HCT116 (cell line): ENCODE measurements around the gene ROCK2. TPM values are rescaled to one million over a fixed set of nuclear protein-coding genes. Genes with fewer than 3 reads are reported as not detected.

ENCODE experiments used
- ATAC-seq: fragments of 200-7000 bp; cut with Tn5 transposase; 2 replicates; pipeline ENCODE4 v1.9.1; 2020; ENCODE audit warnings: mild to moderate bottlenecking, moderate library complexity
- BruUV-seq: library from RNA; stranded (reverse); fragments of 400-500 nt; replicated peaks from 2 replicates; lab custom pipeline; 2021; lab: Mats Ljungman, UMichigan
- CTCF ChIA-PET: fragments of 300-600 bp; sonication (Branson Sonifier 250); formaldehyde crosslinking; loops from one replicate; lab custom pipeline; 2021; ENCODE audit warnings: antibody characterized with exemption; lab: Charles Lee
- POLR2A ChIA-PET: fragments of 300-600, 350-600 bp; sonication (Branson Sonifier 250); formaldehyde crosslinking; loops from one replicate; lab custom pipeline; 2021; ENCODE audit warnings: antibody characterized with exemption; lab: Charles Lee
- RAD21 ChIA-PET, 2 experiments: fragments of 300-600 bp; sonication (Branson Sonifier 250); formaldehyde crosslinking; loops; one replicate each; lab custom pipeline; 2023; ENCODE audit warnings: low total read pairs in 2 of 2; ENCODE audit not compliant: uncharacterized antibody in 2 of 2, unreplicated experiment in 2 of 2, low non-redundant PET in 1 of 2; lab: Charles Lee
- DNase-seq: peaks from one replicate; pipeline ENCODE4 v3.0.0-alpha.2; 2010; ENCODE audit warnings: low read depth, low spot score
- H2AFZ ChIP-seq: fragments of 200-600 bp; shearing (Covaris generic), sonication (generic); 2 replicates; pipeline ENCODE4 v1.6.1; 2017; ENCODE audit warnings: low read depth, mixed run types, mixed read lengths, antibody characterized with exemption, low read length; ENCODE audit not compliant: poor library complexity, severe bottlenecking
- H3K27ac ChIP-seq: 2 replicates; pipeline ENCODE4 v1.5.1; 2012; ENCODE audit warnings: low read depth, low read length
- H3K27me3 ChIP-seq: fragments of 200-600 bp; sonication (generic); 2 replicates; pipeline ENCODE4 v1.6.1; 2016; ENCODE audit warnings: mixed run types, low read length, mixed read lengths; ENCODE audit not compliant: insufficient read depth
- H3K36me3 ChIP-seq, 2 experiments: fragments of 200-500 bp in 1 of 2; fragments of 200-600 bp in 1 of 2; sonication (Bioruptor generic) in 1 of 2; sonication (generic) in 1 of 2; 2 replicates each; pipeline versions ENCODE4 v1.5.1 to v1.6.1; 2014 to 2016; ENCODE audit warnings: low read length in 2 of 2, inconsistent platforms in 1 of 2, mixed read lengths in 1 of 2, mixed run types in 1 of 2; ENCODE audit not compliant: insufficient read depth in 2 of 2, control insufficient read depth in 1 of 2
- H3K4me1 ChIP-seq, 2 experiments: fragments of 200-600 bp in 1 of 2; sonication (generic) in 1 of 2; 2 replicates each; pipeline versions ENCODE4 v1.5.1 to v1.6.1; 2012 to 2017; ENCODE audit warnings: low read length in 2 of 2, inconsistent platforms in 1 of 2, mild to moderate bottlenecking in 1 of 2, mixed read lengths in 1 of 2, mixed run types in 1 of 2, moderate library complexity in 1 of 2; ENCODE audit not compliant: insufficient read depth in 2 of 2, control insufficient read depth in 1 of 2
- H3K4me2 ChIP-seq: fragments of 200-600 bp; sonication (generic); 2 replicates; pipeline ENCODE4 v1.6.1; 2017; ENCODE audit warnings: mixed run types, low read length, mixed read lengths
- H3K4me3 ChIP-seq, 2 experiments: fragments of 200-600 bp in 1 of 2; sonication (generic) in 1 of 2; replicated peaks in 1 of 2; 2 replicates each; pipeline ENCODE4 v1.5.1; 2011 to 2016; ENCODE audit warnings: low read length in 2 of 2, control low read depth in 1 of 2, low read depth in 1 of 2, mild to moderate bottlenecking in 1 of 2, mixed read lengths in 1 of 2, mixed run types in 1 of 2
- H3K79me2 ChIP-seq: fragments of 200-600 bp; sonication (generic); 2 replicates; pipeline ENCODE4 v1.6.1; 2017; ENCODE audit warnings: mild to moderate bottlenecking, mixed run types, low read length, moderate library complexity, mixed read lengths; ENCODE audit not compliant: insufficient read depth
- H3K9ac ChIP-seq: fragments of 200-600 bp; sonication (generic); 2 replicates; pipeline ENCODE4 v1.6.1; 2016; ENCODE audit warnings: low read length, mixed read lengths
- H3K9me2 ChIP-seq: fragments of 200-600 bp; sonication (generic), shearing (Covaris generic); 2 replicates; pipeline ENCODE4 v1.6.1; 2017; ENCODE audit warnings: mixed run types, mild to moderate bottlenecking, moderate library complexity; ENCODE audit not compliant: insufficient read depth
- H3K9me3 ChIP-seq, 2 experiments: fragments of 200-500 bp in 1 of 2; fragments of 200-600 bp in 1 of 2; sonication (Bioruptor generic) in 1 of 2; sonication (generic) in 1 of 2; 2 replicates each; pipeline ENCODE4 v1.6.1; 2014 to 2017; ENCODE audit warnings: low read length in 2 of 2, mixed read lengths in 2 of 2, inconsistent platforms in 1 of 2, low read depth in 1 of 2, mild to moderate bottlenecking in 1 of 2, mixed run types in 1 of 2, moderate library complexity in 1 of 2; ENCODE audit not compliant: control insufficient read depth in 1 of 2, insufficient read depth in 1 of 2
- H4K20me1 ChIP-seq: fragments of 200-600 bp; sonication (generic), shearing (Covaris generic); 2 replicates; pipeline ENCODE4 v1.6.1; 2017; ENCODE audit warnings: mixed run types, mild to moderate bottlenecking, moderate library complexity; ENCODE audit not compliant: insufficient read depth
- CBX3 ChIP-seq: IDR thresholded peaks from 2 replicates; pipeline ENCODE4 v1.6.1; 2012; ENCODE audit warnings: low read depth
- CEBPB ChIP-seq: IDR thresholded peaks from 2 replicates; pipeline ENCODE4 v1.6.1; 2012; ENCODE audit warnings: low read depth
- EZH2 ChIP-seq: fragments of 200-600 bp; sonication (generic); IDR thresholded peaks from 2 replicates; pipeline ENCODE4 v1.6.1; 2017; ENCODE audit warnings: antibody characterized with exemption, mixed run types
- EZH2phosphoT487 ChIP-seq: fragments of 200-600 bp; IDR thresholded peaks from 2 replicates; pipeline ENCODE4 v1.6.1; 2018; ENCODE audit warnings: antibody characterized with exemption, borderline replicate concordance
- FOSL1 ChIP-seq: IDR thresholded peaks from 2 replicates; pipeline ENCODE4 v1.6.1; 2012; ENCODE audit warnings: low read depth
- JUND ChIP-seq: IDR thresholded peaks from 2 replicates; pipeline ENCODE4 v1.6.1; 2012
- POLR2A ChIP-seq: IDR thresholded peaks from 2 replicates; pipeline ENCODE4 v1.7.0; 2011; ENCODE audit warnings: borderline replicate concordance; ENCODE audit not compliant: insufficient read depth, insufficient read length; ENCODE audit errors: extremely low read depth
- RAD21 ChIP-seq: IDR thresholded peaks from 2 replicates; pipeline ENCODE4 v1.6.1; 2012; ENCODE audit warnings: low read depth, mild to moderate bottlenecking
- SIN3A ChIP-seq: IDR thresholded peaks from 2 replicates; pipeline ENCODE4 v1.6.1; 2012; ENCODE audit warnings: low read depth
- SP1 ChIP-seq: IDR thresholded peaks from 2 replicates; pipeline ENCODE4 v1.6.1; 2012; ENCODE audit warnings: low read depth
- SRF ChIP-seq: IDR thresholded peaks from 2 replicates; pipeline ENCODE4 v1.6.1; 2012; ENCODE audit warnings: low read depth
- TCF7L2 ChIP-seq: IDR thresholded peaks from 2 replicates; pipeline ENCODE4 v1.7.0; 2011; ENCODE audit warnings: borderline replicate concordance, inconsistent platforms; ENCODE audit not compliant: insufficient read depth, insufficient read length; ENCODE audit errors: extremely low read depth
- YY1 ChIP-seq: IDR thresholded peaks from 2 replicates; pipeline ENCODE4 v1.6.1; 2011; ENCODE audit warnings: low read length, low read depth, moderate library complexity, mild to moderate bottlenecking; ENCODE audit not compliant: insufficient replicate concordance; ENCODE audit errors: extremely low read depth
- intact Hi-C: fragments of 100-400 bp; cut with micrococcal nuclease; formaldehyde crosslinking; loops from 2 replicates; pipeline ENCODE4 v1.10.0; 2022
- total RNA-seq: library from RNA; stranded (reverse); gene quantifications from one replicate; pipeline ENCODE4 v1.2.1, GENCODE V29; 2021; ENCODE audit not compliant: unreplicated experiment
- TF ChIP-seq, protein P1 (sequence below): IDR thresholded peaks from 2 replicates; pipeline ENCODE4 v1.6.1; 2012; ENCODE audit warnings: low read depth
- TF ChIP-seq, protein P2 (sequence below): IDR thresholded peaks from 2 replicates; pipeline ENCODE4 v1.6.1; 2011; ENCODE audit warnings: mild to moderate bottlenecking, low read length, moderate library complexity; ENCODE audit not compliant: insufficient replicate concordance; ENCODE audit errors: extremely low read depth
- TF ChIP-seq, protein P3 (sequence below): IDR thresholded peaks from 2 replicates; pipeline ENCODE4 v1.6.1; 2012

ROCK2 gene
- total RNA-seq, 1 experiment from 2014 or later: 48.0 TPM

DNA sequence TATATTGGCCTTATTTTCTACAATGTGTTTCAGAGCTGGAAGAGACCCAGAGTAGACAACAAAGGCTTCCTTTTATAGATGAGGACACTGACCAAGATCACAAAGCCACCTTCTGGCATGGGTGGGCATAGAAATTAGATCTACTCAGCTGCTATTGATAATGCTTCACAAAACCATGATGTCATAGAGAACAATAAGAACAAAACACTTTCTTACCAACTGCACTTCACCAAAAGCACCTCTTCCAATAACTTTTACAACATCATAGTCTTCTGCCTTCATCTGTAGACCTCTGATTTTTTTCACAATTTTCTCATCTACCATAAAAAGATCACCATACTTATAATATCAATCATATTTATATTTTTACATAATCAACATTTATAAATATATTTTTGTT is 58.1 kb downstream of the ROCK2 start:
- no peaks in the 10 kb centered on the region for H3K9me2 ChIP-seq
- H3K27me3 ChIP-seq: no peaks in the 10 kb centered on the region
- H3K79me2 ChIP-seq: peaks cover 59% of the 10 kb centered on the region
- H3K36me3 ChIP-seq: peaks cover 3 to 7% of the 10 kb centered on the region in 2 experiments; a peak in 1 of 4 replicates
- no peaks in the 10 kb centered on the region for H3K4me1 ChIP-seq
- H3K4me3 ChIP-seq: no peak overlapping the region
- no peak overlapping the region for H3K9ac ChIP-seq
- no TSS peak for BruUV-seq
- RAD21 ChIA-PET: no interaction called here
- H3K27ac ChIP-seq: no peak overlapping the region
- POLR2A ChIA-PET: no interaction called here
- peaks cover 15% of the 10 kb centered on the region; the same call in 1 of the 2 replicates for H4K20me1 ChIP-seq
- no peak overlapping the region for H2AFZ ChIP-seq
- H3K9me3 ChIP-seq: no peaks in the 10 kb centered on the region
- ATAC-seq (no peak), DNase-seq (no peak)
- TF ChIP-seq RAD21 (no peak), EZH2 (no peak), YY1 (no peak), JUND (no peak), POLR2A (no peak), SRF (no peak)
- TF ChIP-seq, protein P1, sequence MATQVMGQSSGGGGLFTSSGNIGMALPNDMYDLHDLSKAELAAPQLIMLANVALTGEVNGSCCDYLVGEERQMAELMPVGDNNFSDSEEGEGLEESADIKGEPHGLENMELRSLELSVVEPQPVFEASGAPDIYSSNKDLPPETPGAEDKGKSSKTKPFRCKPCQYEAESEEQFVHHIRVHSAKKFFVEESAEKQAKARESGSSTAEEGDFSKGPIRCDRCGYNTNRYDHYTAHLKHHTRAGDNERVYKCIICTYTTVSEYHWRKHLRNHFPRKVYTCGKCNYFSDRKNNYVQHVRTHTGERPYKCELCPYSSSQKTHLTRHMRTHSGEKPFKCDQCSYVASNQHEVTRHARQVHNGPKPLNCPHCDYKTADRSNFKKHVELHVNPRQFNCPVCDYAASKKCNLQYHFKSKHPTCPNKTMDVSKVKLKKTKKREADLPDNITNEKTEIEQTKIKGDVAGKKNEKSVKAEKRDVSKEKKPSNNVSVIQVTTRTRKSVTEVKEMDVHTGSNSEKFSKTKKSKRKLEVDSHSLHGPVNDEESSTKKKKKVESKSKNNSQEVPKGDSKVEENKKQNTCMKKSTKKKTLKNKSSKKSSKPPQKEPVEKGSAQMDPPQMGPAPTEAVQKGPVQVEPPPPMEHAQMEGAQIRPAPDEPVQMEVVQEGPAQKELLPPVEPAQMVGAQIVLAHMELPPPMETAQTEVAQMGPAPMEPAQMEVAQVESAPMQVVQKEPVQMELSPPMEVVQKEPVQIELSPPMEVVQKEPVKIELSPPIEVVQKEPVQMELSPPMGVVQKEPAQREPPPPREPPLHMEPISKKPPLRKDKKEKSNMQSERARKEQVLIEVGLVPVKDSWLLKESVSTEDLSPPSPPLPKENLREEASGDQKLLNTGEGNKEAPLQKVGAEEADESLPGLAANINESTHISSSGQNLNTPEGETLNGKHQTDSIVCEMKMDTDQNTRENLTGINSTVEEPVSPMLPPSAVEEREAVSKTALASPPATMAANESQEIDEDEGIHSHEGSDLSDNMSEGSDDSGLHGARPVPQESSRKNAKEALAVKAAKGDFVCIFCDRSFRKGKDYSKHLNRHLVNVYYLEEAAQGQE: no peak
- CTCF ChIA-PET: no interaction called here
- no peak overlapping the region for H3K4me2 ChIP-seq
- intact Hi-C loops: no loop called here

GRCh38 chr2:11285499-11285898 is 58.9 kb downstream of the ROCK2 start:
- H4K20me1 ChIP-seq: peaks cover 18% of the 10 kb centered on the region
- intact Hi-C loops: no loop called here
- H3K9me2 ChIP-seq: no peaks in the 10 kb centered on the region
- H3K9ac ChIP-seq: no peak overlapping the region
- H3K4me2 ChIP-seq: no peak overlapping the region
- ChIA-PET CTCF (no interaction called here), POLR2A (no interaction called here), RAD21 (no interaction called here)
- no peak overlapping the region for H3K27ac ChIP-seq
- peaks cover 59% of the 10 kb centered on the region for H3K79me2 ChIP-seq
- no peaks in the 10 kb centered on the region for H3K9me3 ChIP-seq
- no peak for DNase-seq
- no peaks in the 10 kb centered on the region for H3K27me3 ChIP-seq
- TF ChIP-seq FOSL1: no peak
- TF ChIP-seq SP1: no peak
- TF ChIP-seq, protein P2, sequence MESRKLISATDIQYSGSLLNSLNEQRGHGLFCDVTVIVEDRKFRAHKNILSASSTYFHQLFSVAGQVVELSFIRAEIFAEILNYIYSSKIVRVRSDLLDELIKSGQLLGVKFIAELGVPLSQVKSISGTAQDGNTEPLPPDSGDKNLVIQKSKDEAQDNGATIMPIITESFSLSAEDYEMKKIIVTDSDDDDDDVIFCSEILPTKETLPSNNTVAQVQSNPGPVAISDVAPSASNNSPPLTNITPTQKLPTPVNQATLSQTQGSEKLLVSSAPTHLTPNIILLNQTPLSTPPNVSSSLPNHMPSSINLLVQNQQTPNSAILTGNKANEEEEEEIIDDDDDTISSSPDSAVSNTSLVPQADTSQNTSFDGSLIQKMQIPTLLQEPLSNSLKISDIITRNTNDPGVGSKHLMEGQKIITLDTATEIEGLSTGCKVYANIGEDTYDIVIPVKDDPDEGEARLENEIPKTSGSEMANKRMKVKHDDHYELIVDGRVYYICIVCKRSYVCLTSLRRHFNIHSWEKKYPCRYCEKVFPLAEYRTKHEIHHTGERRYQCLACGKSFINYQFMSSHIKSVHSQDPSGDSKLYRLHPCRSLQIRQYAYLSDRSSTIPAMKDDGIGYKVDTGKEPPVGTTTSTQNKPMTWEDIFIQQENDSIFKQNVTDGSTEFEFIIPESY: no peak
- no peak for TF ChIP-seq SRF
- TF ChIP-seq EZH2phosphoT487: no peak
- TF ChIP-seq POLR2A: no peak
- no peak for TF ChIP-seq TCF7L2
- TF ChIP-seq, protein P3, sequence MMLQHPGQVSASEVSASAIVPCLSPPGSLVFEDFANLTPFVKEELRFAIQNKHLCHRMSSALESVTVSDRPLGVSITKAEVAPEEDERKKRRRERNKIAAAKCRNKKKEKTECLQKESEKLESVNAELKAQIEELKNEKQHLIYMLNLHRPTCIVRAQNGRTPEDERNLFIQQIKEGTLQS: no peak
- no peak for TF ChIP-seq JUND
- TF ChIP-seq RAD21: no peak
- no peak for TF ChIP-seq CBX3
- TF ChIP-seq SIN3A: no peak
- no peak for TF ChIP-seq CEBPB
- BruUV-seq: TSS peak; percentile 20
- no peak overlapping the region for H2AFZ ChIP-seq
- no peak for ATAC-seq
- peaks cover 3 to 7% of the 10 kb centered on the region in 2 experiments; a peak in 1 of 4 replicates for H3K36me3 ChIP-seq
- no peaks in the 10 kb centered on the region for H3K4me1 ChIP-seq
- H3K4me3 ChIP-seq: no peak overlapping the region
